PC-9 (cell line): ENCODE data around the gene EPN1. TPM values are rescaled to one million over a fixed set of nuclear protein-coding genes. Genes with fewer than 3 reads are reported as not detected.

Source experiments
- total RNA-seq: library from RNA; stranded (reverse); gene quantifications from 2 replicates; pipeline ENCODE4 v1.2.3, GENCODE V29; 2021

EPN1 gene
- total RNA-seq, 1 experiment from 2014 or later, result 232 TPM

Other genes starting within 250 kb of the EPN1 start
- not detected in 2 replicates for gene SHISA7, start 231.9 kb upstream of the EPN1 start, total RNA-seq
- 92.4 and 113 TPM in 2 replicates for gene ISOC2, start 213.6 kb upstream of the EPN1 start, total RNA-seq
- gene C19orf85, start 210.5 kb upstream of the EPN1 start, total RNA-seq, result 0.73 and 0.74 TPM in 2 replicates
- 17.7 and 19.3 TPM in 2 replicates for gene ZNF628, start 198.6 kb upstream of the EPN1 start, total RNA-seq
- 61.6 and 103 TPM in 2 replicates for gene NAT14, start 190.0 kb upstream of the EPN1 start, total RNA-seq
- gene SSC5D, start 186.8 kb upstream of the EPN1 start, total RNA-seq, result 3.9 and 4.8 TPM in 2 replicates
- 3.5 and 3.9 TPM in 2 replicates for gene SBK2, start 138.1 kb upstream of the EPN1 start, total RNA-seq
- gene SBK3, start 129.7 kb upstream of the EPN1 start, total RNA-seq, result 41.4 and 45.0 TPM in 2 replicates
- gene ZNF579, start 94.4 kb upstream of the EPN1 start, total RNA-seq, result 49.0 TPM in 2 replicates
- gene FIZ1, start 75.7 kb upstream of the EPN1 start, total RNA-seq, result 25.2 and 25.4 TPM in 2 replicates
- gene ZNF524, start 74.9 kb upstream of the EPN1 start, total RNA-seq, result 30.0 and 37.0 TPM in 2 replicates
- 26.8 and 30.3 TPM in 2 replicates for gene ZNF865, start 69.6 kb upstream of the EPN1 start, total RNA-seq
- 5.4 and 7.7 TPM in 2 replicates for gene ZNF784, start 50.7 kb upstream of the EPN1 start, total RNA-seq
- 56.6 and 64.7 TPM in 2 replicates for gene ZNF580, start 34.2 kb upstream of the EPN1 start, total RNA-seq
- gene ZNF581, start 31.6 kb upstream of the EPN1 start, total RNA-seq, result 53.5 and 81.9 TPM in 2 replicates
- gene CCDC106, start 27.0 kb upstream of the EPN1 start, total RNA-seq, result 3.2 and 6.7 TPM in 2 replicates
- 252 and 323 TPM in 2 replicates for gene U2AF2, start 20.2 kb upstream of the EPN1 start, total RNA-seq
- not detected in 2 replicates for gene NLRP9, start 63.2 kb downstream of the EPN1 start, total RNA-seq
- not detected in 2 replicates for gene RFPL4A, start 83.9 kb downstream of the EPN1 start, total RNA-seq
- gene RFPL4AL1, start 93.9 kb downstream of the EPN1 start, total RNA-seq, result not detected in 2 replicates
- gene NLRP11, start 156.8 kb downstream of the EPN1 start, total RNA-seq, result not detected in 2 replicates
- 1.6 and 1.7 TPM in 2 replicates for gene NLRP4, start 161.3 kb downstream of the EPN1 start, total RNA-seq